Loucy (cell line): Measurements from ENCODE around the gene RUVBL2.

Experiments used
- H2AFZ ChIP-seq: fragments of 200-600 bp; sonication (generic); 2 replicates; pipeline ENCODE4 v1.6.0; 2016; ENCODE audit warnings: antibody characterized with exemption, mild to moderate bottlenecking, low read length, moderate library complexity
- H3F3A ChIP-seq: fragments of 200-600 bp; 2 replicates; pipeline ENCODE4 v1.6.0; 2016; ENCODE audit warnings: antibody characterized with exemption, low read depth, mild to moderate bottlenecking
- H3K27me3 ChIP-seq: fragments of 200-600 bp; sonication (generic); 2 replicates; pipeline ENCODE4 v1.6.1; 2014; ENCODE audit warnings: low read length, mild to moderate bottlenecking; ENCODE audit not compliant: insufficient read depth, poor library complexity, severe bottlenecking
- H3K36me3 ChIP-seq: fragments of 200-600 bp; sonication (generic); 2 replicates; pipeline ENCODE4 v1.6.1; 2016; ENCODE audit warnings: low read length; ENCODE audit not compliant: insufficient read depth
- H3K4me1 ChIP-seq: fragments of 200-600 bp; sonication (generic); 2 replicates; pipeline ENCODE4 v1.5.1; 2014; ENCODE audit warnings: low read length, mild to moderate bottlenecking; ENCODE audit not compliant: insufficient read depth, poor library complexity, severe bottlenecking
- H3K4me2 ChIP-seq: fragments of 200-600 bp; sonication (generic); 2 replicates; pipeline ENCODE4 v1.6.0; 2014; ENCODE audit warnings: antibody characterized with exemption, low read length, low read depth, mild to moderate bottlenecking; ENCODE audit not compliant: poor library complexity, severe bottlenecking
- H3K4me3 ChIP-seq: fragments of 200-600 bp; sonication (generic); 2 replicates; pipeline ENCODE4 v1.5.1; 2014; ENCODE audit warnings: low read length, mild to moderate bottlenecking, mixed read lengths; ENCODE audit not compliant: poor library complexity, severe bottlenecking
- H3K79me2 ChIP-seq: fragments of 200-600 bp; sonication (generic); 2 replicates; pipeline ENCODE4 v1.6.1; 2014; ENCODE audit warnings: low read length; ENCODE audit not compliant: insufficient read depth
- H3K9ac ChIP-seq: fragments of 200-600 bp; sonication (generic); 2 replicates; pipeline ENCODE4 v1.6.0; 2014; ENCODE audit warnings: mild to moderate bottlenecking, low read depth, low read length, moderate library complexity; ENCODE audit not compliant: poor library complexity, severe bottlenecking
- H3K9me2 ChIP-seq: fragments of 200-600 bp; sonication (generic); replicated peaks from 2 replicates; pipeline ENCODE4 v1.6.1; 2016; ENCODE audit warnings: low read depth, low read length, mixed read lengths
- H3K9me3 ChIP-seq: fragments of 200-600 bp; sonication (generic); 2 replicates; pipeline ENCODE4 v1.6.1; 2014; ENCODE audit warnings: mild to moderate bottlenecking, antibody characterized with exemption, low read length, low read depth; ENCODE audit not compliant: insufficient read depth
- H4K20me1 ChIP-seq: fragments of 200-600 bp; sonication (generic); 2 replicates; pipeline ENCODE4 v1.6.0; 2014; ENCODE audit warnings: antibody characterized with exemption, low read length, mild to moderate bottlenecking; ENCODE audit not compliant: insufficient read depth, poor library complexity, severe bottlenecking
- EZH2phosphoT487 ChIP-seq: fragments of 200-600 bp; IDR thresholded peaks from 2 replicates; pipeline ENCODE4 v1.6.1; 2018; ENCODE audit warnings: antibody characterized with exemption, mild to moderate bottlenecking, moderate library complexity, borderline replicate concordance
- TF ChIP-seq, protein P1 (sequence below): fragments of 200-600 bp; sonication (generic); conservative IDR thresholded peaks from 2 replicates; pipeline ENCODE4 v1.5.1; 2014; ENCODE audit warnings: mild to moderate bottlenecking, antibody characterized with exemption, low read length

The RUVBL2 gene

DNA sequence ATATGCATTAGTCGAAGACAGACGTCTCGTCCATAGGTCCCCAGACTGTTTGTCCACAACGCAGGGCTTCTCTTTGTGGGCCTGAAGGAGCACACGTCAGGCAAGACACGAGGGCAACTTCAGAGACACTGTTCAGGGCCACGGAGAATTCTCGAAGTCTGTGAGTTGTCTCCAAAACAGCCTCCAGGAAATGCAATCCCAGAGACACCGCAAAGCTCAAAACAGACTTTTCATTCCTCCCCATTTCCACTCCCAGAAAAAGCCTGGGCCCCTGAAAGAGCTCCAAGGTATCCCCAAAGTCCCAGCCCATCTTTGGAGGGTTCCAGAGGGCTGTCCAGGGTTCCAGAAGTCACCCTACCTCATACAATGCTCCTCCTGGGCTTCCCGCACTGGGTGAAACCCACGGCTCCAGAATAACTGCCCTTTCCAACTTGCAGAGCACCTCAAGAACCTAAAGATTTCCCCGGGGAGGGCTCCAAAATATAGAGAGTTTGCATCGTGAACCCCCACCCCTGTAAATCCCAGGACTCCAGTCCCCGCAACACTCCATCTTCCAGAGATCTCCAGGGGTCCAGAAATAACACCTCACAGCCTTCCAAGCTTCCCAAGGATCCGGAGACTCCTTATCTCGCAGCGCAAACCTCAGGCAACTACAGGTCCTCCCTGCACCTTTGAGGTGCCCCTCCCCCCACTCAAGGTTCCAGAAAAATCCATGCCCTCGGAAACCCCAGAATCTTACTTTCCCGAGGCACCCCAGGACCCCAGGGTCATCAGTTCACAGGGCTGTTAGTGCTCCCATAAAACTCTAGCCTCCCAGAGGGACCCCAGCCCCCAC lies 29.3 kb upstream of the RUVBL2 start:
- H4K20me1 ChIP-seq = peaks cover 13% of the 10 kb centered on the region
- H3K36me3 ChIP-seq = no peaks in the 10 kb centered on the region; the same call in 1 of the 2 replicates
- H3F3A ChIP-seq = no peaks in the 10 kb centered on the region
- H2AFZ ChIP-seq = no peak overlapping the region
- H3K9me2 ChIP-seq = no peaks in the 10 kb centered on the region
- no peaks in the 10 kb centered on the region for H3K27me3 ChIP-seq
- H3K9ac ChIP-seq = peak overlapping the region; percentile 84
- peaks cover 31% of the 10 kb centered on the region for H3K79me2 ChIP-seq
- H3K4me2 ChIP-seq = peak overlapping the region; percentile 97
- TF ChIP-seq, protein P1, sequence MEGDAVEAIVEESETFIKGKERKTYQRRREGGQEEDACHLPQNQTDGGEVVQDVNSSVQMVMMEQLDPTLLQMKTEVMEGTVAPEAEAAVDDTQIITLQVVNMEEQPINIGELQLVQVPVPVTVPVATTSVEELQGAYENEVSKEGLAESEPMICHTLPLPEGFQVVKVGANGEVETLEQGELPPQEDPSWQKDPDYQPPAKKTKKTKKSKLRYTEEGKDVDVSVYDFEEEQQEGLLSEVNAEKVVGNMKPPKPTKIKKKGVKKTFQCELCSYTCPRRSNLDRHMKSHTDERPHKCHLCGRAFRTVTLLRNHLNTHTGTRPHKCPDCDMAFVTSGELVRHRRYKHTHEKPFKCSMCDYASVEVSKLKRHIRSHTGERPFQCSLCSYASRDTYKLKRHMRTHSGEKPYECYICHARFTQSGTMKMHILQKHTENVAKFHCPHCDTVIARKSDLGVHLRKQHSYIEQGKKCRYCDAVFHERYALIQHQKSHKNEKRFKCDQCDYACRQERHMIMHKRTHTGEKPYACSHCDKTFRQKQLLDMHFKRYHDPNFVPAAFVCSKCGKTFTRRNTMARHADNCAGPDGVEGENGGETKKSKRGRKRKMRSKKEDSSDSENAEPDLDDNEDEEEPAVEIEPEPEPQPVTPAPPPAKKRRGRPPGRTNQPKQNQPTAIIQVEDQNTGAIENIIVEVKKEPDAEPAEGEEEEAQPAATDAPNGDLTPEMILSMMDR = no peak
- no peak for TF ChIP-seq EZH2phosphoT487
- no peaks in the 10 kb centered on the region for H3K9me3 ChIP-seq
- peak overlapping the region; percentile 75 for H3K4me3 ChIP-seq
- peaks cover 32% of the 10 kb centered on the region for H3K4me1 ChIP-seq

DNA sequence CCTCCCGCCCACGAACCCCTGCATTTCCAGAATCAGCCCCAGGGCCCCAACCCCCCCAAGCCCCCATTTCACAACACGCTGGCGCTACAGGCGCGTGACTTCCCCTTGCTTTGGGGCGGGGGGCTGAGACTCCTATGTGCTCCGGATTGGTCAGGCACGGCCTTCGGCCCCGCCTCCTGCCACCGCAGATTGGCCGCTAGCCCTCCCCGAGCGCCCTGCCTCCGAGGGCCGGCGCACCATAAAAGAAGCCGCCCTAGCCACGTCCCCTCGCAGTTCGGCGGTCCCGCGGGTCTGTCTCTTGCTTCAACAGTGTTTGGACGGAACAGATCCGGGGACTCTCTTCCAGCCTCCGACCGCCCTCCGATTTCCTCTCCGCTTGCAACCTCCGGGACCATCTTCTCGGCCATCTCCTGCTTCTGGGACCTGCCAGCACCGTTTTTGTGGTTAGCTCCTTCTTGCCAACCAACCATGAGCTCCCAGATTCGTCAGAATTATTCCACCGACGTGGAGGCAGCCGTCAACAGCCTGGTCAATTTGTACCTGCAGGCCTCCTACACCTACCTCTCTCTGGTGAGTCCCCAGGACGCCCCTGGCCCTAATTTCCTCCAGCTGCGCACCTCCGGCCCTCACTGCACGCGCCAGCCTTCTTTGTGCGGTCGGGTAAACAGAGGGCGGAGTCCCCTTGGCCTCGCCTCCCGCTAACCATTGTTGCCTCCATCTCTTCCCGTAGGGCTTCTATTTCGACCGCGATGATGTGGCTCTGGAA lies 28.5 kb upstream of the RUVBL2 start, which contains the start of gene FTL:
Gene FTL (plus strand): TSS at position 270 of the 766 bp plus-strand sequence. CDS start 199 bp downstream, at position 469.
- Histone ChIP-seq H3K27me3 (no peaks in the 10 kb centered on the region), H3K4me2 (peak within 1 kb of the TSS; percentile 97), H4K20me1 (peaks cover 13% of the 10 kb centered on the region), H3K79me2 (peaks cover 31% of the 10 kb centered on the region), H2AFZ (peak within 1 kb of the TSS; percentile 7; the same call in 1 of the 2 replicates), H3K9me3 (no peaks in the 10 kb centered on the region), H3K4me1 (peaks cover 32% of the 10 kb centered on the region), H3K9ac (peak within 1 kb of the TSS; percentile 88), H3F3A (no peaks in the 10 kb centered on the region), H3K36me3 (peaks cover 6% of the 10 kb centered on the region; the same call in 1 of the 2 replicates), H3K4me3 (peak within 1 kb of the TSS; percentile 78), H3K9me2 (no peaks in the 10 kb centered on the region)
- TF ChIP-seq, protein P1 = no peak
- no peak for TF ChIP-seq EZH2phosphoT487

DNA sequence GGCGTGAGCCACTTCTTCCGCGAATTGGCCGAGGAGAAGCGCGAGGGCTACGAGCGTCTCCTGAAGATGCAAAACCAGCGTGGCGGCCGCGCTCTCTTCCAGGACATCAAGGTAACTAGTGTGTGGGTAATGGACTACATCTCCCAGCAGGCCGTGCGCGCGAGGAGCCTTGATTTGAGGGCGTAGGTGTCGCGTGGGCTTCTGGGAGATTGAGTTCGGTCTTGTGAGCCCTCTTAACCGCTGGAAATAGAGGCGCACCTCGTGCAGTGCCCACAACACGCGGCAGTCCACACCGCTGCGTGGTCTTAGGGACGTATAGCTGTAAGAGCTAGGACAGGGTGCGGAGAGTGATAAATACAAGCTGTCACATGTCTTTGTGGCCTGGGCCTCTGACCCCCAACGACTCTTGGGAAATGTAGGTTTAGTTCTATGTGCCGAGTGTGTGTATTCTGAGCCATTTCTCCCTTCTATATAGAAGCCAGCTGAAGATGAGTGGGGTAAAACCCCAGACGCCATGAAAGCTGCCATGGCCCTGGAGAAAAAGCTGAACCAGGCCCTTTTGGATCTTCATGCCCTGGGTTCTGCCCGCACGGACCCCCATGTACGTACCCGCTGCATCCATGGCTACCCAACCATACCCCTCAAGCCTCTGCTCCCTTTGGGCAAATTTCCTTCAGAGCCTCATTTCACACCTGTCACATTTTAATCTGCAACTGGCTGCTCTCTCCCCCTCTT lies 27.7 kb upstream of the RUVBL2 start:
- H3K79me2 ChIP-seq = peaks cover 31% of the 10 kb centered on the region
- H3K4me2 ChIP-seq = peak overlapping the region; percentile 91
- peaks cover 13% of the 10 kb centered on the region for H4K20me1 ChIP-seq
- H3F3A ChIP-seq = no peaks in the 10 kb centered on the region
- H3K27me3 ChIP-seq = no peaks in the 10 kb centered on the region
- no peaks in the 10 kb centered on the region for H3K9me2 ChIP-seq
- H3K36me3 ChIP-seq = peaks cover 6% of the 10 kb centered on the region; the same call in 1 of the 2 replicates
- H3K4me3 ChIP-seq = peak overlapping the region; percentile 78
- TF ChIP-seq EZH2phosphoT487 = no peak
- TF ChIP-seq, protein P1 = no peak
- H3K9ac ChIP-seq = peak overlapping the region; percentile 88
- H3K9me3 ChIP-seq = no peaks in the 10 kb centered on the region
- peaks cover 32% of the 10 kb centered on the region for H3K4me1 ChIP-seq
- 0 out of 2 replicates have a peak overlapping the region, but pooled peaks have one; percentile 7 for H2AFZ ChIP-seq
